Islet of Langerhans (tissue), 1 donor: Measurements from ENCODE around the gene NUBP2.

Experiments used
- FAIRE-seq: peaks from one replicate; lab custom pipeline; 2011; peaks lifted over from hg19 to GRCh38; lab: Jason Lieb, UNC

The NUBP2 gene

DNA sequence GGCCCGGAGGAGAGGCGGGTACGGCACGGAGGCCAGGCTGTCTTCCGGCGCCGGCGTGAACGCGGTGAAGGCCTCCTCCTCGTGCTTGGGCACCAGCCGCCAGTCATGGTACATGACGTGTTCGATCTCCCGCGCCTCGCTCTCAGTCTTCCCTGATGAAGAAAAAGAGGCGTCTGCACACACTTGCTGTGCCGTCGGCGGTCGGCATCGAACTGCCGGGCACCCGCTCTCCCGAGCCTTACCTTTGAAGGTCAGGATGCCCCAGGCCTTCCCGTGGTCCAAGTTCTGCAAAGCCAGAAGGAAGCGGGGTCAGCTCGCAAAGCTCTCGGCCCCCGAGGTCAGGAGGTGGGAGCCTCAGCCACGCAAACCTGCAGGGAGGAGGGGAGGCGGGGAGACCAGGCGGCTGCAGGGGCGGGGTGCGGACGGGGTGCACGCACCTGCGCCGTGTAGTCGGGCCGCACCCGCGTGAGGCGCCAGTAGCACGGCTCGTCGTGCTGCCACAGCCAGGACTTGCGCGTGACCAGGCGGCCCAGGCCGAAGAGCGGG, 10.3 kb upstream of the NUBP2 start, which contains the start of gene EME2:
EME2 (plus strand) TSS at position 449 of the 546 bp plus-strand sequence. CDS start 418 bp downstream, outside the sequence.
- no peak for FAIRE-seq

DNA sequence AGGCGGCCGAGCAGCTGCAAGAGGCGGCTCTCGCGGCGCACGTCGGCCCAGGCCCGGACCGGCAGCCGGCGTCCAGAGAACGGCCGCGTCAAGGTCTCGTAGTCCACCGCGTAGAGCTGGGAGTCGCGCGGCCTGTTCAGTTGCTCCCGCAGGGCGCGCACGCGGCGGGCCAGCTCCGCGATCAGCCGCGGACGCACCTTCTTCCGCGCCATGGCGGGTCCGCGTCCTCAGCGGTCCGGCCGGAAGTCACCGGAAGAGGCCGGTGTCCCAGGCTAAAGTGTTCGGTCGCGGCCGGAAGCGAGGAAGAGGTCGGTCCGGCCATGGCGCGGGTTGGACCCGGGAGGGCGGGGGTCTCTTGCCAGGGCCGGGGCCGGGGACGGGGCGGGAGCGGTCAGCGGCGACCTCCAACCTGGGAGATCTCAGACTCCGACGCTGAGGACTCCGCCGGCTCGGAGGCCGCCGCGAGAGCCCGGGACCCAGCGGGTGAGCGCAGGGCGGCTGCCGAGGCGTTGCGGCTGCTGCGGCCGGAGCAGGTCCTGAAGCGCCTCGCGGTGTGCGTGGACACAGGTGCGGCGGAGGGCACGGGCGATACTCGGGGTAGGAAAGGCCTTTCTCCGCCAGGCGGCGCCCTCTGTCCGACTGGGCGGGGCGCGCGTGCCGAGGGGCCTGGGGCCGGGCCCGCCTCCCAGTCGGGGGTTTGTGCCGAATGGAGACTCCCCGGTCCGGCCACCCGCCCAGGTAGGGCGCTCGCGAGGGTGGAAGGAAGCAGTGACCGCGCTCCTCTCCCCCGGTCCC, 9.7 kb upstream of the NUBP2 start, which contains the start of gene MRPS34:
MRPS34 (minus strand) TSS at position 227 of the 795 bp plus-strand sequence; CDS start at position 212, 15 bp downstream.
- no peak for FAIRE-seq

- FAIRE-seq: no peak
Measured at GRCh38 chr16:1773703-1774447, 8.9 kb upstream of the NUBP2 start.

- FAIRE-seq: no peak
Measured at GRCh38 chr16:1774448-1774780, 8.3 kb upstream of the NUBP2 start.

GRCh38 chr16:1775006-1775845, 7.5 kb upstream of the NUBP2 start:
- no peak for FAIRE-seq

DNA sequence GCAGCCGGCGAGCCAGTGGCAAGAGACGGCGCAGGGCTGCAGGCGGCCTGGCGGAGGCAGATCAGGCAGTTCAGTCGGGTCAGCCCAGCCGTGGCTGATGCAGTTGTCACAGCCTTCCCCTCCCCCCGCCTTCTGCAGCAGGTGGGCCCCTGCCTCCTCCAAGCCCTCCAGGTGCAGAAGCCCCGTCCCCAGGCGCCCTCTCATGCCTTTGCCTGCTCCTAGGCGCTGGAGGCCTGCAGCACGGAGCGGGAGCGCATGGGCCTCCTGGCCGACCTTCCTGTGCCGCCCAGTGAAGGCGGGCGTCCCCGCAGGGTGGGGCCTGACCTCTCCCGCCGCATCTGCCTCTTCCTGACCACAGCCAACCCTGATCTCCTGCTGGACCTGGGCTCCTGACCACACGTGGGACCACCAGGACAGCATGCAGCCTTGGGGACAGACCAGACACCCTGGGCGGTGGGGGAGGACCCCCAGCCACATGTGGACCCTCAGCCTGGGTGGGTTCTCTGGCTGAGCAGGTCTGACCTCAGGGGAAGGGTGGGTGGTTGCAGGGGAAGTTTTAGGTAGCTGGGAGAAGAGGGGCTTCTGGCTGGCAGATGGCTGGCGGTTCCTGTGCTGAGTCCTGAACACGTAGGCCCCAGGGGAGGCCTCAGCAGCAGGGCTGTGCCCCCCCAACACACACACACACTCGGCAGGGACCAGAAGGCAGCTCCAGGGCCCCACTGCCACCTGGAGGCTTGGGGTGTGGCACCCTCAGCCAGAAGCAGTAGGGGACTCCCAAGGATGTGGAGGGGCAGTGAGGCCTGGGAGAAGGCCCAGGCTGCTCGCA, 6.7 kb upstream of the NUBP2 start:
- FAIRE-seq: no peak

DNA sequence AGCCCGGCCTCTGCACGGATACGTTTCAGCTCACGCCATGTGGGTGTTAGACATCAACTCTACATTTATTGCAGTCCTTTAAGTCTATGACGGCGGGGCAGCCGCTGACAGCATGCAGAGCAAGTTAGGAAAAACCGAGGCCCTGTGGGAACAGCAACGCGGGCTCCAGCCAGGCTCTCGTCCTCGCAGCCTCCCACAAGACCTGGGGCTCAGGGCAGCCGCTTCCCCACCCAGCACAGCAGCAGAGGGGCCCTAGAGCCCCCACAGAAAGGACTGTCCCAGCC, 6.1 kb upstream of the NUBP2 start:
- FAIRE-seq: no peak

DNA sequence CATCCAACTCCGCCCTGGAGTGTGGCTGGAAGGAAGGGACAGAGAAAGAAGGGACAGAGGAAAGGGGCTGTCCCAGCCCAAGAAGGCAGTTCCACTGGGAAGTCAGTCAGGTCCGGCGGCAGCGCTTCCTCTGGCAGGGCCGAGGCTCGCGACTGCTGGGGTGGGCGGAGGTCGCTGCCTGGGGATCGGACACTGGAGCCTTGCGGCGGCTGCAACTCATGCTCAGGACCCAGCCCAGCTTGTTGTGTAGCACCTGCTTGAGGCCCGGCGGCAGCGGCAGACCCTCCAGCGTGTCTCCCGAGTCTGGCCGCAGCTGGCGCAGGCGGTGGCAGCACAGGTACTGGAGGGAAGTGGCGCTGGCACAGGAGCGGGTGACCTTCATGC, 5.8 kb upstream of the NUBP2 start:
- no peak for FAIRE-seq

- no peak for FAIRE-seq
Measured at GRCh38 chr16:1777375-1778199, 5.2 kb upstream of the NUBP2 start.

- FAIRE-seq: no peak
Measured at GRCh38 chr16:1778200-1779179, 4.3 kb upstream of the NUBP2 start.

DNA sequence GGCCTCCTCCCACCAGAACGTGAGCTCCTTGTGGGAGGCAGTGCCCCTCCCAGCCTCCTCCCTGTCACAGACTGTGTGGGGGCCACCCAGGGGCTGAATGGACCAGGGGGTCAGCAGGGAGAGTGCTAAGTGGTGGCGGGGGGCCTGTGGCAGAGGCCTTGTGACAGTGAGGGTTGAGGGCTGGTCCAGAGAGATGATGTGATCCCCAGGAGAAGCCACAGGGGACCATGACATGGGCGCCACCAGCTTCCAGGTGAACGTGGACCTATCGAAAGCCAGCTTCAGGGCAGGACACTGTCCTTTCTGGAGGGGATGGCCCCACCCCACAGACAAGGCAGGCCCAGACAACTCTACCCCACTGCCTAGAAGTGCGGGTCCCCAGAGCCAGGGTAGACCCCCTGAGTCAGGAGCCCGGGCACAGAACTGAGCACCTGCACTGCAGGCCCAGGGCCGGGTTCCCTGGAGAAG, 3.5 kb upstream of the NUBP2 start:
- FAIRE-seq: no peak

- FAIRE-seq: no peak
Measured at GRCh38 chr16:1779741-1780676, 2.8 kb upstream of the NUBP2 start.

- no peak for FAIRE-seq
Measured at GRCh38 chr16:1780677-1781072, 2.1 kb upstream of the NUBP2 start.

DNA sequence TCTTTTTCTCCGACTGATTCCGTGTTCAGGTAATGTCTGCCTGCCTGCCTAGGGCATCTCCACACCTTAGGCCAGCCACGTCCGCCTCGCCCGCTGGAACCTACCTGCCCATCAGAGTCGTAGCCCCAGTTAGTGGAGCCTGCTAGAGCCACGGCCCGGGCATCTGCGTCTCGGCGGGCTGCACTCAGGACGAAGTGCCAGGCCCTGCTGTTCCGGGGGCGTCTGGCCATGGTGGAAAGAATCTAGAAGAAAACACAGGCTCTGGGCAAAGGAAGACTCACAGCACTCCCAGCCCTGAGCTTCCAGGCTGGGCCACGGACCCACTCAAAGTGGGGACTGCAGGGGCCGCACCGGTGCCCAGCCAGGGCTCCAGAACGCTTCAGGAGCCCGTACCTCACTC, 1.5 kb upstream of the NUBP2 start:
- FAIRE-seq: no peak

GRCh38 chr16:1781758-1782407, 877 bp upstream of the NUBP2 start:
- no peak for FAIRE-seq

DNA sequence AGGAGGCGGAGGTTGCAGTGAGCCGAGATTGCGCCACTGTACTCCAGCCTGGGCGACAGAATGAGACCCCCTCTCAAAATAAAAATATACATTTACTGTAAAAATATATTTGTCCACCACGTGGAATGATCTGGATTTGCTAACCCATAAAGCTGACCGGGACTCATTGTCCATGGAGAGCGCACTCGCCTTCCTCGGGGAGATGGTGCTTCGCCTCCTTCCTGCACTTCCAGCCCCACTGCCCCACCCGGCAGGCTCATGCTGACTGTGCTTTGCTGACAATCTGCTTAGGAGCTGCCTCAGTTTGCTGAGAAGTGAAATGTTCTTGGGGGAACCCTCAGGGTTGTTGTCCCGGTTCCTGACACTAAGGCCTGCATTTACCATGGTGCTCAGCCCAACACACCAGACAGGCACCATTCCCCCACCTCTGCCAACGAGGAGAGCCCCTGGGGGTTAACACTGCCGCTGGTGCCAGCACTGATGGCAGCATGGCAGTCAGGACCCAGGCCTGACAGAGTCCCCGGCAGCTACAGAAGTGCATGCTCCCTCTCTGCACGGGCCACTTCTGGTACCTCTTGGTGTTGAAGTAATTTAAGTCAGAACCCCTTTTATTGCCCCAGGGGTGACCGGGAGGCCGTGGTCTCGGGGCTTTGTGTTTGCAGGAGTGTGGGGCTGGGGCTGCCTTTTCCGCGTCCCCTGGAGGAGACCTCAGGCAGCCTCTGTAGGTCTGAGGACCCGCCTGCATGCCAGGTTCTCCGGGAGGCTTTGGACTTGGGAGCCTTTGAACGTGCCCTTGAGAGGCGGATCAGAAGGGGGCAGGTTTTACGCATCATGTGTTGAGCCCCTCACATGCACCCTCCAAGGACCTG, 2.5 kb downstream of the NUBP2 start:
- FAIRE-seq: no peak

- FAIRE-seq: no peak
Measured at GRCh38 chr16:1785846-1786170, 3.0 kb downstream of the NUBP2 start.
